Measurements from ENCODE around the gene GARNL3.

DNA sequence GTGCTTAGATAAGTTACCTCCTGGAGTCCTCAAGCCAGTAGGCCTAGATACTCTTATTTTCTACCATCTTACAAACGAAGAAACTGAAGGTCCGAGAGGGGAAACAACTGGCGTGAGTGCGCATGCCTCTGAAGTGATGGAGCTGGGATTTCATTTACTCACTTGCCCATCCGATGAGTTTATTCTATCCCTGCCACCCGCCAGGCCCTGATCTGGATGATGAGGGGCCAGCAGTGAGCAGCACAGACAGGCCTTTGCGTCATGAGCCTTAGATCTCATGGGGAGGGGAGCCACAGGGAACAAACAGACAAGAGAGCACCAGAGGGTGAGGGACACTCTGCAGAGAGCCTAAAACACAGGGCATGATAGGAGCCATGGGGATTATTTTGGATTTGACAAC is 98.3 kb downstream of the GARNL3 start:
- no peak for TF ChIP-seq POLR2A (IDR thresholded peaks at IDR 0.05)
- TF ChIP-seq, protein P1, sequence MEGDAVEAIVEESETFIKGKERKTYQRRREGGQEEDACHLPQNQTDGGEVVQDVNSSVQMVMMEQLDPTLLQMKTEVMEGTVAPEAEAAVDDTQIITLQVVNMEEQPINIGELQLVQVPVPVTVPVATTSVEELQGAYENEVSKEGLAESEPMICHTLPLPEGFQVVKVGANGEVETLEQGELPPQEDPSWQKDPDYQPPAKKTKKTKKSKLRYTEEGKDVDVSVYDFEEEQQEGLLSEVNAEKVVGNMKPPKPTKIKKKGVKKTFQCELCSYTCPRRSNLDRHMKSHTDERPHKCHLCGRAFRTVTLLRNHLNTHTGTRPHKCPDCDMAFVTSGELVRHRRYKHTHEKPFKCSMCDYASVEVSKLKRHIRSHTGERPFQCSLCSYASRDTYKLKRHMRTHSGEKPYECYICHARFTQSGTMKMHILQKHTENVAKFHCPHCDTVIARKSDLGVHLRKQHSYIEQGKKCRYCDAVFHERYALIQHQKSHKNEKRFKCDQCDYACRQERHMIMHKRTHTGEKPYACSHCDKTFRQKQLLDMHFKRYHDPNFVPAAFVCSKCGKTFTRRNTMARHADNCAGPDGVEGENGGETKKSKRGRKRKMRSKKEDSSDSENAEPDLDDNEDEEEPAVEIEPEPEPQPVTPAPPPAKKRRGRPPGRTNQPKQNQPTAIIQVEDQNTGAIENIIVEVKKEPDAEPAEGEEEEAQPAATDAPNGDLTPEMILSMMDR (IDR thresholded peaks at IDR 0.05), result no peak
- TF ChIP-seq EP300 (IDR thresholded peaks at IDR 0.05), result no peak
